Transverse colon (tissue), 3 donors: ENCODE results near the gene PLEKHG2.

Source experiments
- POLR2A ChIP-seq: fragments of 450-650 bp; IDR thresholded peaks from one replicate; pipeline ENCODE4 v1.6.1; 2016; ENCODE audit warnings: antibody characterized with exemption, mild to moderate bottlenecking, moderate library complexity
- TF ChIP-seq, protein P1 (sequence below), 5 experiments: fragments of 200-600 bp in 3 of 5; fragments of 450-650 bp in 2 of 5; sonication (generic) in 3 of 5; IDR thresholded peaks; 1 replicate in 2 of 5; 2 replicates in 3 of 5; pipeline ENCODE4 v1.5.1; 2016 to 2017; ENCODE audit warnings: antibody characterized with exemption in 5 of 5, inconsistent platforms in 3 of 5, mild to moderate bottlenecking in 2 of 5, moderate library complexity in 1 of 5

DNA sequence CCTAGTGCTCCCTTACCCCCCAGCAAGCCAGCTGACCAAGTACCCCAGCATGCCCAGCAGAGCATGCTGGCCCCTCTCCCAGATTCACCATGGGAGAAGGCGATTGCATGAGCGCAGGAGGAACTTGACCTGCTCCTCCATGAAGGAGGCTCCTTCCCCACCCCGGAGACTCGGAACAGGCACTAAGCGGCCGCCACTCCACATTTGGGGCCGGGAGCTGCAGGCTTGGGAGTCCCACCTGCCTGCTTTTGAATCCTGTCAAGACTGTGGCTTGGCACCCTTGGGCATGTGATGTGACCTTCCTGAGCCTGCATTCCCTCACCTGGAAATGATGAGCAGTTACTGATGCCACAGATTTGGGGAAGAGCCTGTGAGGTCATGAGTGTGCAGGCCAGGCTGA, 55.5 kb downstream of the PLEKHG2 start:
- no peak for TF ChIP-seq POLR2A
- TF ChIP-seq, protein P1, sequence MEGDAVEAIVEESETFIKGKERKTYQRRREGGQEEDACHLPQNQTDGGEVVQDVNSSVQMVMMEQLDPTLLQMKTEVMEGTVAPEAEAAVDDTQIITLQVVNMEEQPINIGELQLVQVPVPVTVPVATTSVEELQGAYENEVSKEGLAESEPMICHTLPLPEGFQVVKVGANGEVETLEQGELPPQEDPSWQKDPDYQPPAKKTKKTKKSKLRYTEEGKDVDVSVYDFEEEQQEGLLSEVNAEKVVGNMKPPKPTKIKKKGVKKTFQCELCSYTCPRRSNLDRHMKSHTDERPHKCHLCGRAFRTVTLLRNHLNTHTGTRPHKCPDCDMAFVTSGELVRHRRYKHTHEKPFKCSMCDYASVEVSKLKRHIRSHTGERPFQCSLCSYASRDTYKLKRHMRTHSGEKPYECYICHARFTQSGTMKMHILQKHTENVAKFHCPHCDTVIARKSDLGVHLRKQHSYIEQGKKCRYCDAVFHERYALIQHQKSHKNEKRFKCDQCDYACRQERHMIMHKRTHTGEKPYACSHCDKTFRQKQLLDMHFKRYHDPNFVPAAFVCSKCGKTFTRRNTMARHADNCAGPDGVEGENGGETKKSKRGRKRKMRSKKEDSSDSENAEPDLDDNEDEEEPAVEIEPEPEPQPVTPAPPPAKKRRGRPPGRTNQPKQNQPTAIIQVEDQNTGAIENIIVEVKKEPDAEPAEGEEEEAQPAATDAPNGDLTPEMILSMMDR (IDR thresholded peaks at IDR 0.05) = no peak
